GM12878 (cell line): ENCODE measurements around the gene PMEL. TPM values are rescaled to one million over a fixed set of nuclear protein-coding genes. Genes with fewer than 3 reads are reported as not detected.

Source experiments
- ATAC-seq: fragments of 200-7000 bp; cut with Tn5 transposase; 3 replicates; pipeline ENCODE4 v1.9.1; 2020; ENCODE audit warnings: mild to moderate bottlenecking, moderate library complexity
- BruUV-seq: library from RNA; stranded (reverse); fragments of 400-500 nt; replicated peaks from 2 replicates; lab custom pipeline; 2021; lab: Mats Ljungman, UMichigan
- CTCF ChIA-PET: fragments of 300-600 bp; sonication (Branson Sonifier 250); formaldehyde crosslinking; extraction: SDS; loops from one replicate; lab custom pipeline; 2021; ENCODE audit warnings: inconsistent platforms; lab: Yijun Ruan, JAX
- POLR2A ChIA-PET: fragments of 350-600 bp; formaldehyde crosslinking; extraction: SDS; loops from one replicate; lab custom pipeline; 2021; ENCODE audit warnings: inconsistent platforms; lab: Charles Lee
- RAD21 ChIA-PET: fragments of 300-600 bp; sonication (Branson Sonifier 250); formaldehyde crosslinking; loops from one replicate; lab custom pipeline; 2023; ENCODE audit warnings: antibody characterized with exemption; ENCODE audit not compliant: unreplicated experiment; lab: Charles Lee
- SMC1A ChIA-PET: fragments of 300-600 bp; sonication (Branson Sonifier 250); formaldehyde crosslinking; loops from one replicate; lab custom pipeline; 2023; ENCODE audit not compliant: unreplicated experiment, uncharacterized antibody; lab: Charles Lee
- DNase-seq: peaks from one replicate; pipeline ENCODE4 v3.0.0-alpha.2; 2011; ENCODE audit warnings: low read depth, low spot score
- FAIRE-seq: peaks from 3 replicates; lab custom pipeline; 2011; peaks lifted over from hg19 to GRCh38; lab: Jason Lieb, UNC
- H2AFZ ChIP-seq: 2 replicates; pipeline ENCODE4 v1.6.0; 2011; ENCODE audit warnings: low read depth, low read length, control low read depth; ENCODE audit not compliant: control insufficient read depth
- H3K27ac ChIP-seq: 2 replicates; pipeline ENCODE4 v1.5.1; 2011; ENCODE audit warnings: control low read depth; ENCODE audit not compliant: control insufficient read depth, insufficient read depth
- H3K27me3 ChIP-seq, 2 experiments: replicated peaks in 1 of 2; 2 replicates each; pipeline versions ENCODE4 v1.6.0 to v1.6.1; 2011; ENCODE audit warnings: low read length in 1 of 2; ENCODE audit not compliant: control insufficient read depth in 2 of 2, insufficient read depth in 2 of 2
- H3K36me3 ChIP-seq, 2 experiments: 2 replicates each; pipeline ENCODE4 v1.5.1; 2011; ENCODE audit warnings: low read length in 1 of 2; ENCODE audit not compliant: control insufficient read depth in 2 of 2, insufficient read depth in 2 of 2
- H3K4me1 ChIP-seq: 2 replicates; pipeline ENCODE4 v1.6.1; 2011; ENCODE audit warnings: mild to moderate bottlenecking, low read length, moderate library complexity, mixed read lengths; ENCODE audit not compliant: control insufficient read depth, insufficient read depth
- H3K4me2 ChIP-seq: 2 replicates; pipeline ENCODE4 v1.6.0; 2011; ENCODE audit warnings: control low read depth; ENCODE audit not compliant: control insufficient read depth, insufficient read depth
- H3K4me3 ChIP-seq: fragments of 200-600 bp; sonication (generic); 2 replicates; pipeline ENCODE4 v1.5.1; 2016
- H3K79me2 ChIP-seq: 2 replicates; pipeline ENCODE4 v1.6.0; 2011; ENCODE audit warnings: low read length; ENCODE audit not compliant: control insufficient read depth, insufficient read depth
- H3K9ac ChIP-seq: 2 replicates; pipeline ENCODE4 v1.8.0; 2011; ENCODE audit warnings: low read length, control low read depth, mixed read lengths; ENCODE audit not compliant: control insufficient read depth, insufficient read depth
- H3K9me3 ChIP-seq: replicated peaks from 3 replicates; pipeline ENCODE4 v1.5.1; 2011; ENCODE audit warnings: mild to moderate bottlenecking, low read length; ENCODE audit not compliant: control insufficient read depth, insufficient read depth
- H4K20me1 ChIP-seq: 2 replicates; pipeline ENCODE4 v1.6.0; 2011; ENCODE audit not compliant: control insufficient read depth, insufficient read depth
- BCL11A ChIP-seq: IDR thresholded peaks from 2 replicates; pipeline ENCODE4 v1.6.1; 2011; ENCODE audit warnings: low read depth, low read length
- BHLHE40 ChIP-seq, 2 experiments: fragments of 450-650 bp in 1 of 2; IDR thresholded peaks; 2 replicates each; pipeline ENCODE4 v1.6.1; 2011 to 2017; ENCODE audit warnings: low read depth in 2 of 2, borderline replicate concordance in 1 of 2, improper control_type of control experiment in 1 of 2, low read length in 1 of 2, mild to moderate bottlenecking in 1 of 2
- CBX3 ChIP-seq: fragments of 200-600 bp; sonication (generic); IDR thresholded peaks from 2 replicates; pipeline ENCODE4 v1.6.1; 2016; ENCODE audit warnings: low read depth, borderline replicate concordance
- EED ChIP-seq: sonication (generic); IDR thresholded peaks from 2 replicates; pipeline ENCODE4 v1.6.1; 2016; ENCODE audit warnings: antibody characterized with exemption, low read depth
- EZH2 ChIP-seq: IDR thresholded peaks from 2 replicates; pipeline ENCODE4 v1.6.1; 2012; ENCODE audit warnings: low read depth, mild to moderate bottlenecking, control low read depth, inconsistent platforms, low read length, borderline replicate concordance; ENCODE audit not compliant: control insufficient read depth
- IRF4 ChIP-seq: IDR thresholded peaks from 2 replicates; pipeline ENCODE4 v1.6.1; 2011; ENCODE audit warnings: low read depth, low read length
- KDM1A ChIP-seq: fragments of 200-600 bp; sonication (generic); IDR thresholded peaks from 2 replicates; pipeline ENCODE4 v1.6.1; 2016; ENCODE audit warnings: borderline replicate concordance
- MAX ChIP-seq: IDR thresholded peaks from 2 replicates; pipeline ENCODE4 v1.6.1; 2012; ENCODE audit warnings: low read depth, low read length, improper control_type of control experiment
- NFIC ChIP-seq: IDR thresholded peaks from 2 replicates; pipeline ENCODE4 v1.6.1; 2012; ENCODE audit warnings: low read depth, mild to moderate bottlenecking, inconsistent platforms, low read length, moderate library complexity
- PRDM15 ChIP-seq: fragments of 450-650 bp; formaldehyde crosslinking; IDR thresholded peaks from 2 replicates; pipeline ENCODE4 v1.4.0; 2020; ENCODE audit warnings: mild to moderate bottlenecking, moderate library complexity
- SKIL ChIP-seq: fragments of 450-650 bp; IDR thresholded peaks from 2 replicates; pipeline ENCODE4 v1.6.1; 2017; ENCODE audit warnings: mild to moderate bottlenecking, low read depth, inconsistent platforms; ENCODE audit not compliant: poor library complexity, severe bottlenecking
- SMC3 ChIP-seq: IDR thresholded peaks from 2 replicates; pipeline ENCODE4 v1.6.1; 2011; ENCODE audit warnings: low read length, improper control_type of control experiment, borderline replicate concordance
- SUPT20H ChIP-seq: IDR thresholded peaks from 2 replicates; pipeline ENCODE4 v1.6.1; 2011; ENCODE audit warnings: low read depth, mild to moderate bottlenecking, low read length, moderate library complexity, borderline replicate concordance; ENCODE audit not compliant: control insufficient read depth
- YY1 ChIP-seq: IDR thresholded peaks from 2 replicates; pipeline ENCODE4 v1.6.1; 2011; ENCODE audit warnings: low read depth, mild to moderate bottlenecking, low read length
- ZBTB33 ChIP-seq: fragments of 450-650 bp; IDR thresholded peaks from 2 replicates; pipeline ENCODE4 v1.6.1; 2017; ENCODE audit warnings: mild to moderate bottlenecking
- ZNF217 ChIP-seq: fragments of 450-650 bp; IDR thresholded peaks from 2 replicates; pipeline ENCODE4 v1.6.1; 2017; ENCODE audit warnings: antibody characterized with exemption, mild to moderate bottlenecking
- ZNF384 ChIP-seq: IDR thresholded peaks from 2 replicates; pipeline ENCODE4 v1.6.1; 2012; ENCODE audit warnings: low read depth, mild to moderate bottlenecking, low read length, improper control_type of control experiment, borderline replicate concordance
- WGBS: methylation state at CpG from one replicate; pipeline ENCODE4 v1.1.6; 2016; ENCODE audit warnings: low lambda C conversion rate; ENCODE audit not compliant: insufficient replicate concordance, insufficient coverage; ENCODE audit errors: missing lambda C conversion rate; 5-methylcytosine and 5-hydroxymethylcytosine counted together
- in situ Hi-C: fragments of 300-500 bp; cut with MboI; formaldehyde crosslinking; loops from 9 replicates; pipeline ENCODE4 v1.14.3; 2018; ENCODE audit warnings: mixed read lengths
- intact Hi-C: fragments of 100-400 bp; cut with micrococcal nuclease; formaldehyde crosslinking; loops from one replicate; pipeline ENCODE4 v1.14.2; 2022; ENCODE audit not compliant: unreplicated experiment
- polyA plus RNA-seq, 11 experiments: library from polyadenylated mRNA; depleted of rRNA in 4 of 11; unstranded in 6 of 11; stranded (reverse) in 5 of 11; fragments of >200 nt; fragmentation: Nextera tagmentation in 4 of 11; fragmentation: Illumina TruSeq in 1 of 11; extraction: Ambion mirVana in 4 of 11; extraction: Trizol in 1 of 11; gene quantifications; 1 replicate in 1 of 11; 2 replicates in 10 of 11; pipeline versions ENCODE4 v1.2.1 to v1.2.3, GENCODE V29; 2011 to 2016; ENCODE audit warnings: inconsistent platforms in 2 of 11, missing spikeins in 2 of 11, low read depth in 1 of 11
- total RNA-seq, 4 experiments: library from RNA; depleted of rRNA in 3 of 4; stranded (reverse); fragments of >200 nt in 3 of 4; fragmentation: Illumina TruSeq in 1 of 4; extraction: Trizol in 1 of 4; gene quantifications; 2 replicates each; pipeline versions ENCODE4 v1.2.1 to v1.2.3, GENCODE V29; 2013 to 2021

PMEL gene
- total and polyA plus RNA-seq, 10 of the 15 experiments (the other 5 are each of a cell fraction or from before 2014, with no cell fraction given) = 0.32 to 1.6 (median 0.56) TPM

GRCh38 chr12:56004211-56004610 lies 38.4 kb upstream of the PMEL start:
- no peak for FAIRE-seq

More at GRCh38 chr12:56004211-56004610, 38.4 kb upstream of the PMEL start:
- H3K27me3 ChIP-seq = no peaks in the 10 kb centered on the region
- no peak overlapping the region for H3K4me2 ChIP-seq
- ChIA-PET RAD21 (no interaction called here), SMC1A (no interaction called here), POLR2A (interaction anchor here (0.6 kb wide), 1 partner anchor 17 kb away, joined by 3 read pairs; no protein-coding TSS in a partner anchor), CTCF (interaction anchor here (0.6 to 1.0 kb wide), 2 partner anchors 65 to 270 kb away, joined by 3 to 4 read pairs; no protein-coding TSS in a partner anchor)
- WGBS = 71% methylated on average over 10 of the region's 10 CpGs
- H4K20me1 ChIP-seq = no peaks in the 10 kb centered on the region
- no peaks in the 10 kb centered on the region; a peak in 1 of 4 replicates for H3K36me3 ChIP-seq
- DNase-seq = no peak
- TF ChIP-seq MAX (no peak), BHLHE40 (IDR thresholded peaks at IDR 0.05; ENCODE audit: borderline replicate concordance in 1 of 2, low read depth in 2 of 2, low read length in 1 of 2) (no peak), PRDM15 (CRISPR knock-in tag) (no peak), EED (no peak), IRF4 (no peak), SUPT20H (no peak), ZNF384 (no peak), YY1 (no peak), CBX3 (no peak), ZBTB33 (no peak), KDM1A (no peak), NFIC (no peak), SKIL (no peak), SMC3 (no peak), EZH2 (no peak), BCL11A (no peak), ZNF217 (no peak)
- no TSS peak for BruUV-seq
- no peak overlapping the region for H2AFZ ChIP-seq
- no peak for ATAC-seq
- in situ Hi-C loops (no loop called here), intact Hi-C loops (no loop called here)
- no peak overlapping the region for H3K4me3 ChIP-seq
- H3K79me2 ChIP-seq = no peaks in the 10 kb centered on the region
- no peak overlapping the region for H3K27ac ChIP-seq
- H3K9me3 ChIP-seq = no peaks in the 10 kb centered on the region
- H3K9ac ChIP-seq = no peak overlapping the region
- H3K4me1 ChIP-seq = no peaks in the 10 kb centered on the region
